GM18870 (cell line): ENCODE measurements around the gene MTA1.

Experiments
- ATAC-seq: cut with Tn5 transposase; IDR thresholded peaks from one replicate; pipeline ENCODE4 v1.9.1; 2021; ENCODE audit warnings: moderate library complexity; ENCODE audit not compliant: unreplicated experiment

The MTA1 gene

GRCh38 chr14:105442125-105442524 lies 22.5 kb downstream of the MTA1 start:
- no peak for ATAC-seq

GRCh38 chr14:105442834-105443233 lies 23.2 kb downstream of the MTA1 start:
- no peak for ATAC-seq

- no peak for ATAC-seq
Measured at GRCh38 chr14:105444859-105445258, 25.2 kb downstream of the MTA1 start.

- no peak for ATAC-seq
Measured at GRCh38 chr14:105445290-105445689, 25.7 kb downstream of the MTA1 start.

- ATAC-seq = no peak
Measured at GRCh38 chr14:105445901-105446845, 26.5 kb downstream of the MTA1 start.

- ATAC-seq = no peak
Measured at GRCh38 chr14:105446971-105447370, 27.3 kb downstream of the MTA1 start.

- ATAC-seq = no peak
Measured at GRCh38 chr14:105447651-105448640, 28.3 kb downstream of the MTA1 start.

- no peak for ATAC-seq
Measured at GRCh38 chr14:105448706-105449111, 29.1 kb downstream of the MTA1 start.

GRCh38 chr14:105449276-105450122 lies 29.9 kb downstream of the MTA1 start:
- ATAC-seq = no peak

- no peak for ATAC-seq
Measured at GRCh38 chr14:105450123-105450505, 30.5 kb downstream of the MTA1 start.

GRCh38 chr14:105450864-105451720 lies 31.5 kb downstream of the MTA1 start:
- no peak for ATAC-seq

GRCh38 chr14:105452963-105453362 lies 33.3 kb downstream of the MTA1 start:
- ATAC-seq = no peak

- ATAC-seq = no peak
Measured at GRCh38 chr14:105453847-105454246, 34.2 kb downstream of the MTA1 start.

GRCh38 chr14:105455086-105455640 lies 35.5 kb downstream of the MTA1 start:
- ATAC-seq = no peak

- ATAC-seq = no peak
Measured at GRCh38 chr14:105455766-105456660, 36.4 kb downstream of the MTA1 start.

GRCh38 chr14:105456736-105457617 lies 37.4 kb downstream of the MTA1 start:
- no peak for ATAC-seq

GRCh38 chr14:105458010-105458409 lies 38.4 kb downstream of the MTA1 start:
- no peak for ATAC-seq
